ENCODE measurements around the gene GPBAR1. TPM values are rescaled to one million over a fixed set of nuclear protein-coding genes. Genes with fewer than 3 reads are reported as not detected.

Gene GPBAR1
- total RNA-seq (1 to 10 TPM; 1.5 to 1.8 TPM), polyA plus RNA-seq (ENCODE audit: insufficient read depth, low read depth, low replicate concordance) (3.4 TPM)
- long read RNA-seq, donor 1, partial matches to known transcripts, result 0 of 2 reads
- long read RNA-seq, donor 1, other reads (novel, unspliced or antisense), result 0 of 2 reads
- long read RNA-seq, donor 2, result 0 reads

DNA sequence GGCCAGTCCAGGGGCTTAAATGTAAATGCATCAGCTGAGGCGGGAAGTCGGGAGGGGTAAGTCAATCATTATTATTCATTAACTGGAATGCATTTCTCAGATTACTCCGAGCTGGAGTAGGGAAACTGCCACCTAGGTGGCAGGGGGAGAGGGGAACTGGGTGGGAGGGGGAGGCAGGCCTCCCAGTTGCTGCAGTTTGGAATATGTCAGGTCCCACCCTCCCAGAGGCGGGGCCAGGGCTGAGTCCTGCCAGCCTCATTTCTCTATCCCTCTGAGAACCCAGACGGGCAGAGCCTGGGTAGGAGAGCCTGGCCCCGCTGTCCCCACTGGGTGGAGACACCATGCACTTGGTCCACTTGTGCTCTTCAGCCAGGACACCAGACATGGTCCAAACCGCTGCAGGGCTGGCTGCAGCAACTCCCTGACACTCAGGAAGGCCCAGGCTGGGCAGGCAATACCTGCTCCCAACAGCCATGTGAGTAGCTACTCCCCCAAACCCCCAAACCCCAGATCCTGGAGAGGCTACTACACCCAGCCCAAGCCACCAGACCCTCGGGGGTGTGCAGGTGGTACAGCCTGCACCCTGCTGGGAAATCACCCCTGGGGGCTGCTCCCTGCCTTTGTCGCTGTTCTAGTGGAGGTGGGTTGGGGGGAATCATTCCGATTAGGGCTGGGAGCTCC, at the start of gene GPBAR1:
GPBAR1 (plus strand) TSS at position 274 of the 681 bp plus-strand sequence. CDS start 1,710 bp downstream, outside the sequence.
- WGBS, 2 donors, result 68 to 78% methylated on average over 5 to 10 of the region's 10 CpGs
- H3K36me3 ChIP-seq (ENCODE audit: low read depth, missing control alignments), result no peaks in the 10 kb centered on the region
- TF ChIP-seq POLR2A (IDR thresholded peaks at IDR 0.05), result no peak
- no peak for TF ChIP-seq CTCF (IDR thresholded peaks at IDR 0.05)
- no peak for DNase-seq
- H3K27ac ChIP-seq, result peak within 1 kb of the TSS; percentile 37 to 75
- H3K9me3 ChIP-seq, result no peaks in the 10 kb centered on the region
- H3K4me3 ChIP-seq, result no peak within 1 kb of the TSS
- intact Hi-C loops (cut with DNase I; ENCODE audit: low total_unique reads), result no loop called here
- H3K27me3 ChIP-seq, result no peaks in the 10 kb centered on the region
- peaks cover 46% of the 10 kb centered on the region for H3K4me1 ChIP-seq

- WGBS, 2 donors, result 97 to 100% methylated on average over 1 of the region's 1 CpG
- H3K27ac ChIP-seq, result no peak overlapping the region
- TF ChIP-seq CTCF (IDR thresholded peaks at IDR 0.05) (no peak), POLR2A (IDR thresholded peaks at IDR 0.05) (no peak)
- H3K9me3 ChIP-seq, result no peaks in the 10 kb centered on the region
- H3K27me3 ChIP-seq, result no peaks in the 10 kb centered on the region
- intact Hi-C loops (cut with DNase I; ENCODE audit: low total_unique reads), result no loop called here
- no peak overlapping the region for H3K4me3 ChIP-seq
- peaks cover 10% of the 10 kb centered on the region for H3K4me1 ChIP-seq
- H3K36me3 ChIP-seq (ENCODE audit: low read depth, missing control alignments), result no peaks in the 10 kb centered on the region
- no peak for DNase-seq
Observed at GRCh38 chr2:218214116-218214515, 46.7 kb upstream of the GPBAR1 start.

- H3K4me3 ChIP-seq, result peak overlapping the region; percentile 94 to 99
- H3K27ac ChIP-seq, result peak overlapping the region; percentile 90 to 96
- WGBS, 2 donors, result 8 to 26% methylated on average over 9 of the region's 9 CpGs
- H3K36me3 ChIP-seq (ENCODE audit: low read depth, missing control alignments), result no peaks in the 10 kb centered on the region
- H3K27me3 ChIP-seq, result no peaks in the 10 kb centered on the region
- DNase-seq, result peak; percentile 35
- intact Hi-C loops (cut with DNase I; ENCODE audit: low total_unique reads), result no loop called here
- no peaks in the 10 kb centered on the region for H3K9me3 ChIP-seq
- TF ChIP-seq POLR2A (IDR thresholded peaks at IDR 0.05) (no peak), CTCF (IDR thresholded peaks at IDR 0.05) (no peak)
- peaks cover 29% of the 10 kb centered on the region for H3K4me1 ChIP-seq
Observed at GRCh38 chr2:218216336-218216673, 44.5 kb upstream of the GPBAR1 start.

GRCh38 chr2:218216674-218217359, 44.0 kb upstream of the GPBAR1 start, which contains the start of gene ARPC2:
ARPC2 (plus strand) TSS chr2:218217189; CDS start chr2:218217471, 282 bp downstream.
- Histone ChIP-seq H3K27me3 (no peaks in the 10 kb centered on the region), H3K36me3 (ENCODE audit: low read depth, missing control alignments) (no peaks in the 10 kb centered on the region), H3K9me3 (no peaks in the 10 kb centered on the region), H3K4me3 (peak within 1 kb of the TSS; percentile 94 to 99), H3K27ac (peak within 1 kb of the TSS; percentile 90 to 96), H3K4me1 (peaks cover 29% of the 10 kb centered on the region)
- intact Hi-C loops (cut with DNase I; ENCODE audit: low total_unique reads), result no loop called here
- peak; percentile 96 for DNase-seq
- WGBS, 2 donors, result 1% methylated on average over 36 to 53 of the region's 60 CpGs
- peak; percentile 65 for TF ChIP-seq POLR2A (IDR thresholded peaks at IDR 0.05)
- peak in 1 of 3 experiments; percentile 60 for TF ChIP-seq CTCF (IDR thresholded peaks at IDR 0.05)

Measured in testis (tissue), 5 donors.